Mucosa of descending colon (tissue), 3 donors: Measurements from ENCODE around the gene MSI2. TPM values are rescaled to one million over a fixed set of nuclear protein-coding genes. Genes with fewer than 3 reads are reported as not detected.
A peak's percentile ranks its signal among the peaks of the same experiment; 100 is the strongest.

Experiments
- ATAC-seq: fragments of 200-7000 bp; cut with Tn5 transposase; one replicate; pipeline ENCODE4 v1.9.1; 2020; ENCODE audit warnings: mild to moderate bottlenecking, moderate library complexity
- DNase-seq, 3 donors: peaks; one replicate each; pipeline ENCODE4 v3.0.0-alpha.2; 2020
- H3K36me3 ChIP-seq: fragments of 200-600 bp; one replicate; pipeline ENCODE4 v1.8.0; 2021; ENCODE audit warnings: low read depth, mild to moderate bottlenecking
- H3K4me1 ChIP-seq: fragments of 200-600 bp; one replicate; pipeline ENCODE4 v1.8.0; 2021; ENCODE audit warnings: low read depth, mild to moderate bottlenecking
- H3K4me3 ChIP-seq: fragments of 200-600 bp; one replicate; pipeline ENCODE4 v1.8.0; 2021; ENCODE audit warnings: mild to moderate bottlenecking
- H3K9me3 ChIP-seq: fragments of 200-600 bp; one replicate; pipeline ENCODE4 v1.8.0; 2021; ENCODE audit warnings: mild to moderate bottlenecking
- CTCF ChIP-seq: fragments of 200-600 bp; IDR thresholded peaks from one replicate; pipeline ENCODE4 v1.8.0; 2022; ENCODE audit warnings: antibody characterized with exemption, mild to moderate bottlenecking
- intact Hi-C, 2 donors: fragments of 100-400 bp; cut with DNase I in 1 of 2; cut with micrococcal nuclease in 1 of 2; formaldehyde crosslinking; loops; one replicate each; pipeline versions ENCODE4 v1.11.0 to v1.11.1; 2022; cut with DNase I, micrococcal nuclease
- total RNA-seq, 3 donors: library from RNA; stranded (reverse); fragmentation: NEBNext Ultra II Directional in 2 of 3; extraction: Animal tissue kit (Norgen Biotek cat#: 25700) in 2 of 3; gene quantifications; one replicate each; pipeline versions ENCODE4 v1.2.1 to v1.2.4, GENCODE V29; 2021 to 2023
- donor health status: DM: no; HTN: no; CAD: no; lungs with moderate emphysema.
- donor health status: DM: no; HTN: no; CAD: no.
- donor health status: DM: no; HTN: yes; CAD: no.

MSI2 gene
- total RNA-seq, 3 donors from 2014 or later = 60.0 to 72.6 (median 65.7) TPM

DNA sequence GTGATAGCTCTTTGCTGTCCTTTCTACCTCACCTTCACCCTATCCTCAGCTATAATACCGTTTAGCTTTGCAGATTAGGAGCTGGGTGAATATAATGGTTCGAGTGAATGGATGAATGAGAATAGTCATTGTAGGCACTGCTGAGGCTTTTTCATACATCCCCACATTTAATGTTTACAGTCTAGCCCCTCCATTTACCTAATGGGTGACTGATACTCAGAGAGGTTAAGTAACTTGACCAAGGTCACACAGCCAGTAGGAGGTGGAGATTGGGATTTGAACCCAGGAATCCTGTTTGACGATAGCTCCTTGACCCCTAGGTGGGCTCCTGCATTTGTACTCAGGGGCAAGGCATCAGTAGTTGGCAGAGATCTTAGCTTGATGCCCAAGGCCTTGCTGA is 293.1 kb downstream of the MSI2 start:
- Histone ChIP-seq H3K36me3 (no peaks in the 10 kb centered on the region), H3K4me3 (no peak overlapping the region), H3K4me1 (no peaks in the 10 kb centered on the region), H3K9me3 (no peaks in the 10 kb centered on the region)
- intact Hi-C loops = no loop called here
- no peak for TF ChIP-seq CTCF
- DNase-seq (no peak), ATAC-seq (no peak)

- no peaks in the 10 kb centered on the region for H3K9me3 ChIP-seq
- no peak for ATAC-seq
- no peak overlapping the region for H3K4me3 ChIP-seq
- H3K36me3 ChIP-seq = no peaks in the 10 kb centered on the region
- no peaks in the 10 kb centered on the region for H3K4me1 ChIP-seq
- no peak for TF ChIP-seq CTCF
- no peak for DNase-seq
- intact Hi-C loops = no loop called here
Observed at GRCh38 chr17:57550016-57550415, 293.7 kb downstream of the MSI2 start.

GRCh38 chr17:57550668-57551315 is 294.5 kb downstream of the MSI2 start:
- H3K4me1 ChIP-seq = no peaks in the 10 kb centered on the region
- H3K36me3 ChIP-seq = no peaks in the 10 kb centered on the region

GRCh38 chr17:57551321-57552079 is 295.2 kb downstream of the MSI2 start:
- Histone ChIP-seq H3K4me1 (no peaks in the 10 kb centered on the region), H3K4me3 (no peak overlapping the region), H3K36me3 (no peaks in the 10 kb centered on the region), H3K9me3 (no peaks in the 10 kb centered on the region)
- no peak for TF ChIP-seq CTCF
- intact Hi-C loops = no loop called here
- peak; percentile 80 for ATAC-seq
- peak; percentile 49 to 84 (median 51) for DNase-seq

More at GRCh38 chr17:57550668-57551315, 294.5 kb downstream of the MSI2 start:
- no peak for TF ChIP-seq CTCF
- Histone ChIP-seq H3K9me3 (no peaks in the 10 kb centered on the region), H3K4me3 (no peak overlapping the region)
- intact Hi-C loops = no loop called here
- ATAC-seq = no peak
- no peak for DNase-seq

- no peaks in the 10 kb centered on the region for H3K4me1 ChIP-seq
- H3K4me3 ChIP-seq = no peak overlapping the region
- DNase-seq (peak in 2 of 3 donors; percentile 29 to 43), ATAC-seq (peak; percentile 38)
- intact Hi-C loops = no loop called here
- no peaks in the 10 kb centered on the region for H3K36me3 ChIP-seq
- peak; percentile 10 for TF ChIP-seq CTCF
- H3K9me3 ChIP-seq = no peaks in the 10 kb centered on the region
Observed at GRCh38 chr17:57552114-57552624, 295.8 kb downstream of the MSI2 start.
